ENCODE results near the gene PODXL2.

Gene PODXL2

GRCh38 chr3:127667119-127667681, 38.2 kb downstream of the PODXL2 start:
- no peak for TF ChIP-seq CTCF (IDR thresholded peaks at IDR 0.05)

- TF ChIP-seq CTCF (IDR thresholded peaks at IDR 0.05), result no peak
Observed at GRCh38 chr3:127668906-127669305, 39.9 kb downstream of the PODXL2 start.

GRCh38 chr3:127669541-127670228, 40.7 kb downstream of the PODXL2 start:
- TF ChIP-seq CTCF (IDR thresholded peaks at IDR 0.05), result no peak

- TF ChIP-seq CTCF (IDR thresholded peaks at IDR 0.05), result no peak
Observed at GRCh38 chr3:127670229-127670559, 41.2 kb downstream of the PODXL2 start.

- TF ChIP-seq CTCF (IDR thresholded peaks at IDR 0.05), result no peak
Observed at GRCh38 chr3:127670761-127671522, 42.0 kb downstream of the PODXL2 start.

GRCh38 chr3:127671523-127672428, 42.8 kb downstream of the PODXL2 start:
- no peak for TF ChIP-seq CTCF (IDR thresholded peaks at IDR 0.05)

Data from LNCAP (cell line).